Cardiac muscle cell (in vitro differentiated cells and primary cell): ENCODE data around the gene TMEM208. TPM values are rescaled to one million over a fixed set of nuclear protein-coding genes. Genes with fewer than 3 reads are reported as not detected.

Experiments used
- DNase-seq, 2 donors: peaks; one replicate each; pipeline versions ENCODE4 v3.0.0 to v3.0.0-alpha.2; 2010 to 2017; ENCODE audit warnings: low read depth in 1 of 2, low spot score in 1 of 2
- H3K27ac ChIP-seq: fragments of 200-600 bp; sonication (generic); 2 replicates; pipeline ENCODE4 v1.5.1; 2016
- H3K27me3 ChIP-seq: fragments of 200-600 bp; sonication (generic); 2 replicates; pipeline ENCODE4 v1.6.0; 2016; ENCODE audit warnings: control low read depth
- H3K36me3 ChIP-seq: fragments of 200-600 bp; sonication (generic); 2 replicates; pipeline ENCODE4 v1.5.1; 2016; ENCODE audit warnings: control low read depth
- H3K4me1 ChIP-seq: fragments of 200-600 bp; sonication (generic); 2 replicates; pipeline ENCODE4 v1.8.1; 2017; ENCODE audit warnings: low read depth, mild to moderate bottlenecking, mixed run types
- H3K4me3 ChIP-seq: fragments of 200-600 bp; sonication (generic); 2 replicates; pipeline ENCODE4 v1.5.1; 2016; ENCODE audit warnings: mild to moderate bottlenecking
- H3K9me3 ChIP-seq: fragments of 200-600 bp; sonication (generic); 2 replicates; pipeline ENCODE4 v1.5.1; 2017; ENCODE audit warnings: low read depth, mild to moderate bottlenecking, control low read depth
- polyA plus RNA-seq: library from polyadenylated mRNA; unstranded; fragments of >200 nt; fragmentation: Nextera tagmentation; extraction: Ambion mirVana; gene quantifications from 2 replicates; pipeline ENCODE4 v1.2.1, GENCODE V29; 2016
- total RNA-seq: library from RNA; depleted of rRNA; stranded (reverse); fragments of >200 nt; gene quantifications from 2 replicates; pipeline ENCODE4 v1.2.3, GENCODE V29; 2016
- TF ChIP-seq, protein P1 (sequence below): IDR thresholded peaks from 2 replicates; pipeline ENCODE4 v1.5.1; 2012; ENCODE audit warnings: low read depth, mild to moderate bottlenecking, low read length

TMEM208 gene
- total and polyA plus RNA-seq, 2 experiments from 2014 or later = 29.6 to 89.0 TPM

DNA sequence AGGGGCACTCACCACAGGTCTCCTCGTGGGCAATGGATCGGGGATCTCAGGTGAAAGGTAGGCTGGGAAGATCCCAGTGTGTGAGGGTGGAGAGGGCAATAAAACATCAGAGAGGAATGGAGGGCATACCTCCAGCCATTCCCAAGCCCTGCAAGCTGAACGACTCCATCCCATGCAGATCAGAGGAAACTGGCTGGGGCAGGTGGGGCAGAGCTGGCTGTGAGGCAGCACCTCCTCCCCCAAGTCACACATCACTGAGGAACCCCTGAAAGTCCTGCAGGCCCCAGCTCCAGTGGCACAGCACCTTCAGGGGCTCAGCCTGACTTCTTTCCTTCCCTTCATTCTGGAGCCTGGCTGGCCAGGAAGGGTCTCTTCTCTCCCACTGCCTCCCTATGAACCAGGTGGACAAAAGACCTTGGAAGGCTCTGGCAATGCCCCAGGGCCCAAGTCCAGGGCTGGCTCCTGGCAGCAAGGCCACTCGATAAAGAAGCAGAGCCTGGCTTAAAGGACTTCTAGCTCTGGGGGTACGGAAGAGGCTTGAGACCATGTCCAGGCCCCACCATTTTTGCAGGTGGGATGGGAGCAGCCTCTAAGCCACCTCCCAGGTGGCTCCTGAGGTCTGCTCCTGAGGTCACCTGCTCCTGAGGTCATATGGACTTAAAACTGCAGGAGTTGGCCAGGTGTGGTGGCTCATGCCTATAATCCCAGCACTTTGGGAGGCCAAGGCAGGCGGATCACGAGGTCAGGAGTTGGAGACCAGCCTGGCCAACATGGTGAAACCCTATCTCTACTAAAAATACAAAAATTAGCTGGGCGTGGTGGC lies 13.5 kb upstream of the TMEM208 start:
- Histone ChIP-seq H3K27me3 (no peaks in the 10 kb centered on the region), H3K36me3 (no peaks in the 10 kb centered on the region), H3K9me3 (no peaks in the 10 kb centered on the region), H3K27ac (no peak overlapping the region), H3K4me1 (no peaks in the 10 kb centered on the region), H3K4me3 (no peak overlapping the region)
- no peak for DNase-seq
- TF ChIP-seq, protein P1, sequence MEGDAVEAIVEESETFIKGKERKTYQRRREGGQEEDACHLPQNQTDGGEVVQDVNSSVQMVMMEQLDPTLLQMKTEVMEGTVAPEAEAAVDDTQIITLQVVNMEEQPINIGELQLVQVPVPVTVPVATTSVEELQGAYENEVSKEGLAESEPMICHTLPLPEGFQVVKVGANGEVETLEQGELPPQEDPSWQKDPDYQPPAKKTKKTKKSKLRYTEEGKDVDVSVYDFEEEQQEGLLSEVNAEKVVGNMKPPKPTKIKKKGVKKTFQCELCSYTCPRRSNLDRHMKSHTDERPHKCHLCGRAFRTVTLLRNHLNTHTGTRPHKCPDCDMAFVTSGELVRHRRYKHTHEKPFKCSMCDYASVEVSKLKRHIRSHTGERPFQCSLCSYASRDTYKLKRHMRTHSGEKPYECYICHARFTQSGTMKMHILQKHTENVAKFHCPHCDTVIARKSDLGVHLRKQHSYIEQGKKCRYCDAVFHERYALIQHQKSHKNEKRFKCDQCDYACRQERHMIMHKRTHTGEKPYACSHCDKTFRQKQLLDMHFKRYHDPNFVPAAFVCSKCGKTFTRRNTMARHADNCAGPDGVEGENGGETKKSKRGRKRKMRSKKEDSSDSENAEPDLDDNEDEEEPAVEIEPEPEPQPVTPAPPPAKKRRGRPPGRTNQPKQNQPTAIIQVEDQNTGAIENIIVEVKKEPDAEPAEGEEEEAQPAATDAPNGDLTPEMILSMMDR = no peak

DNA sequence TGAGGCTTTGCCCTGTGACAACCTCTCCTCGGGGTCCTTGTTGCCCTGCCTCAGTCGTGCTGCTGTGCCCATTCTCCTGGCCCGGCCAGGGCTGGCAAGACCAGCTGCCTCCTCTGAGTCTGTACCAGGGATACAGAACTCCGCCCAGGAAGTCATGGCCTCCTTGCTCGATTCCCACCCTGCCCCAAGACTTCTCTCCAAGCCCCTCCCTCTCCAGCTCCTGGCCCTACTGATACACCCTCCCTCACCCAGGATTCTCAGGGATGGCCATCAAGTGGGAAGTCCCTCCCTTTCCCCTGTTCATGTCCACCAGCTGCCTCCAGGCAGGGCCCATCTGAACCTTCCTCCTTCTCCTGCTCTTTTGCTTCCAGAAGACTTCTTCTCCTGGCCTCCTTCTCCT lies 11.2 kb upstream of the TMEM208 start:
- Histone ChIP-seq H3K27ac (no peak overlapping the region), H3K36me3 (no peaks in the 10 kb centered on the region), H3K4me3 (no peak overlapping the region), H3K27me3 (no peaks in the 10 kb centered on the region), H3K4me1 (no peaks in the 10 kb centered on the region), H3K9me3 (no peaks in the 10 kb centered on the region)
- no peak for DNase-seq
- TF ChIP-seq, protein P1 = no peak

DNA sequence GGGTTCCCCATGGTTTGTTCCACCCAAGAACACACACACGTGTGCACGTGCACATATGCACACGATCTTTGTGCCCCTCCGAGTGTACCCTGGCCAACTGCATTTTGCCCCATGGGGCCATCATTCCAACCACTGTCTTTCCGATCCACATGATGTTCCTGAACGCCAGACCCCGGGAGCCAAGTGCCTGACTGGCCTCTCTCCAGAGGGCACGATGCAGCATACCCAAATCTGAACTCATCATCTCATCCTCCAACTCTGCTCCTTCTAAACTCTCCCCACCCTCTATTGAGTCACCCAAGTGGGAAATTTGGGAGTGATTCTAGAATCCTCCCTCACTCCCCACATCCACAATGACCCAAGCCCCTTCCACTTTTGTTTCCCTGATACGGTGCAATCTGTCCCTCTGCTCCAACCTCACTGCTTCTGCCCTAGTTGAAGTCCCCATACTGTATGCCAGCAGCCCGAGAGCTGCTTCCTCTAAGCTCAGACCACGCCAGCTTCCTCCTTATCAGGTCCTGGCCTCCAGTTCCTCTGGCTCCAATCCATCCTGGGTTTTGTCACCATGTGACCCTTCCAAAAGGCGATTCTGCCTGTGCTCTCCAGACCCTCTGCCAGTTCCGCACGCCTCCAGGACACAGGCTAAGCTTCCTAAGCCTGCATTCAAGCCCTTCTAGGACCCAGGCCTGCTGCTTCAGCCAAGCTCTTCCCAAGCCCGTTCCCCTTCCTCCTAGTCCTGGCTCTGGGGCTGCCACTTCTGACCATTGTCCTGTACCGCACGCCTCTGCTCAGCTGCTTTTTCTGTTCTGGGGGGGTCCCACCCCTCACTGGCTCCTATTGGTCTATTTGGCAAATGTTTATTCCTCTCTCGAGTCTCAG lies 10.1 kb upstream of the TMEM208 start:
- H3K36me3 ChIP-seq = no peaks in the 10 kb centered on the region
- H3K9me3 ChIP-seq = no peaks in the 10 kb centered on the region
- no peaks in the 10 kb centered on the region for H3K4me1 ChIP-seq
- TF ChIP-seq, protein P1 = no peak
- no peak overlapping the region for H3K27ac ChIP-seq
- no peak overlapping the region for H3K4me3 ChIP-seq
- peak in 1 of 2 donors; percentile 44 for DNase-seq
- no peaks in the 10 kb centered on the region for H3K27me3 ChIP-seq

DNA sequence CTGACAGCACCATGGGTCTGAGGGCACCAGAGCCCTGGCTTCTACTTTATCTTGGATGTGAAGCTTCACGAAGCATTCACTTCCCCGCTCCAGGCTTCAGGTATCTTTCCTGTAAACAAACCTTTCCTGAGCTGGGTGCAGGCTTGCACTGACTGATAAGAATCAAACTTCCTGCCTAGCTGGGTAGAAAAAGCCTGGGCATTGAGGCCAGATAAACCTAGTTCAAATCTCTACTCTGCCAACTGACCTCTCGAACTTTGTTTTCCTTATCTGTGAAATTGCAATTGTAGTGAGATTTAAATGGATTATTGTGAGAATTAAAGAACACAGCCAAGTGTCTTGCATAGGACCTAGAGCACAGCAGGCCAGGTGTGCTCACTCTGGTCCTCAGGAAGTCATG lies 2.9 kb upstream of the TMEM208 start:
- DNase-seq = no peak
- Histone ChIP-seq H3K27ac (no peak overlapping the region), H3K4me1 (no peaks in the 10 kb centered on the region), H3K36me3 (no peaks in the 10 kb centered on the region), H3K9me3 (no peaks in the 10 kb centered on the region), H3K4me3 (no peak overlapping the region), H3K27me3 (no peaks in the 10 kb centered on the region)
- TF ChIP-seq, protein P1 = no peak

DNA sequence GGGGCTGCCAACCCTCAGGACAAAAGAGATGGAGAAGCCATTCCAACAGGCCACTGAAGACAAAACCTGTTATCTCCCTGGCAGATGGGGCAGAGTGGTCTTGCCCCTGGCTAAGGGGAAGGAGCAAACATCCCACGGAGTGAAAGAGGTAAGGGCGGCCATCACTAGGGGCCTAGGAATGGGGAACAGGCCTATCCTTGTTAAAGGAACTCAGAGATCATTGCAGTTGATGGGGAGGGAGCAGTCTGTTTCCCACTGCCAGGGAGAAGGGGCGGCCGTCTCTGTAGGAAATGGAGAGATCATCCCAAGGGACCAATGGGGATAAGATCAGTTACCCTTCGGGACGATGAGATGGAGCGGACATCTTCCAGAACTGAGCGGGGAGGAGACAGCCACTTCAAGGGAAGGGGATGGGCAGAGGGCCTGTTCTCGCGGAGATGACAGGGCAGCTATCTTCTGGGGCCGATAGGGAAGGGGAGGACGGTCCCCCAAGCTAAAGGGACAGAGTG lies 581 bp upstream of the TMEM208 start:
- H3K4me1 ChIP-seq = no peaks in the 10 kb centered on the region
- H3K36me3 ChIP-seq = peaks cover 13% of the 10 kb centered on the region
- H3K27me3 ChIP-seq = no peaks in the 10 kb centered on the region
- H3K9me3 ChIP-seq = no peaks in the 10 kb centered on the region
- H3K4me3 ChIP-seq = peak overlapping the region; percentile 95
- TF ChIP-seq, protein P1 = no peak
- H3K27ac ChIP-seq = no peak overlapping the region
- no peak for DNase-seq
